RWPE2 (cell line): ENCODE data around the gene CLEC1A.

Experiments used
- ATAC-seq: fragments of 200-7000 bp; cut with Tn5 transposase; 3 replicates; pipeline ENCODE4 v1.9.1; 2021; ENCODE audit warnings: low read depth
- DNase-seq: peaks from one replicate; pipeline ENCODE4 v3.0.0-alpha.2; 2020; ENCODE audit warnings: low spot score
- H3K27ac ChIP-seq: fragments of 450-650 bp; 2 replicates; pipeline ENCODE4 v1.5.1; 2017; ENCODE audit warnings: mild to moderate bottlenecking; ENCODE audit not compliant: poor library complexity, severe bottlenecking
- H3K27me3 ChIP-seq: fragments of 250-450 bp; sonication (Bioruptor Pico); 2 replicates; pipeline ENCODE4 v1.5.1; 2021; ENCODE audit warnings: mild to moderate bottlenecking, moderate library complexity; ENCODE audit not compliant: insufficient read depth, poor library complexity, severe bottlenecking
- H3K36me3 ChIP-seq: fragments of 250-450 bp; sonication (Bioruptor Pico); 2 replicates; pipeline ENCODE4 v1.5.1; 2020; ENCODE audit warnings: low read depth, mild to moderate bottlenecking, moderate library complexity
- H3K4me1 ChIP-seq: fragments of 250-450 bp; sonication (Bioruptor Pico); 2 replicates; pipeline ENCODE4 v1.5.1; 2021; ENCODE audit warnings: mild to moderate bottlenecking, moderate library complexity; ENCODE audit not compliant: insufficient read depth, poor library complexity, severe bottlenecking
- H3K4me3 ChIP-seq: fragments of 250-450 bp; sonication (Bioruptor Pico); 2 replicates; pipeline ENCODE4 v1.5.1; 2021; ENCODE audit warnings: mild to moderate bottlenecking, moderate library complexity; ENCODE audit not compliant: severe bottlenecking
- H3K9me3 ChIP-seq: fragments of 250-450 bp; sonication (Bioruptor Pico); 2 replicates; pipeline ENCODE4 v1.5.1; 2021; ENCODE audit warnings: mild to moderate bottlenecking, moderate library complexity; ENCODE audit not compliant: severe bottlenecking
- TF ChIP-seq, protein P1 (sequence below): fragments of 450-650 bp; IDR thresholded peaks from one replicate; pipeline ENCODE4 v1.5.1; 2017; ENCODE audit warnings: mild to moderate bottlenecking, moderate library complexity; ENCODE audit not compliant: poor library complexity, severe bottlenecking

CLEC1A gene

DNA sequence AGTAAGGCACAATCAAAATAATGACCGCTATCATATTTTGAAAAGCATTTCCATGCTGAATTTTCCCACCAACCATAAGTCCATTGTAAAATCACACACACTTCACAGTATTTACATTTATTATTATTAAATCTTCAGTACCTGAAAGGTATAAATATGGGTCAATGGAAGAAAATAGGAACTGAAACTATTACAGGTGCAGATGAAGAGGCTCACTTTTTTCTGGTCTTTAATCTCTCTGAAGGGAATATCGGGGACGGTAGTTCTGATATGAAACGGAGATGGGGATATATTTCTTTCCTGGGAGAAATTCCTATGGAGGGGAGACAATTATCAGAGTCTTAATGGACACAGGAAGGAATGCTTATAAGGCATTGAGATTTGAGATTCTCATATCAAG is 28.4 kb downstream of the CLEC1A start:
- DNase-seq (no peak), ATAC-seq (no peak)
- TF ChIP-seq, protein P1, sequence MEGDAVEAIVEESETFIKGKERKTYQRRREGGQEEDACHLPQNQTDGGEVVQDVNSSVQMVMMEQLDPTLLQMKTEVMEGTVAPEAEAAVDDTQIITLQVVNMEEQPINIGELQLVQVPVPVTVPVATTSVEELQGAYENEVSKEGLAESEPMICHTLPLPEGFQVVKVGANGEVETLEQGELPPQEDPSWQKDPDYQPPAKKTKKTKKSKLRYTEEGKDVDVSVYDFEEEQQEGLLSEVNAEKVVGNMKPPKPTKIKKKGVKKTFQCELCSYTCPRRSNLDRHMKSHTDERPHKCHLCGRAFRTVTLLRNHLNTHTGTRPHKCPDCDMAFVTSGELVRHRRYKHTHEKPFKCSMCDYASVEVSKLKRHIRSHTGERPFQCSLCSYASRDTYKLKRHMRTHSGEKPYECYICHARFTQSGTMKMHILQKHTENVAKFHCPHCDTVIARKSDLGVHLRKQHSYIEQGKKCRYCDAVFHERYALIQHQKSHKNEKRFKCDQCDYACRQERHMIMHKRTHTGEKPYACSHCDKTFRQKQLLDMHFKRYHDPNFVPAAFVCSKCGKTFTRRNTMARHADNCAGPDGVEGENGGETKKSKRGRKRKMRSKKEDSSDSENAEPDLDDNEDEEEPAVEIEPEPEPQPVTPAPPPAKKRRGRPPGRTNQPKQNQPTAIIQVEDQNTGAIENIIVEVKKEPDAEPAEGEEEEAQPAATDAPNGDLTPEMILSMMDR = no peak
- Histone ChIP-seq H3K4me1 (no peaks in the 10 kb centered on the region), H3K36me3 (no peaks in the 10 kb centered on the region), H3K9me3 (no peaks in the 10 kb centered on the region), H3K4me3 (no peak overlapping the region), H3K27ac (no peak overlapping the region), H3K27me3 (no peaks in the 10 kb centered on the region)

GRCh38 chr12:10069976-10070375 is 28.8 kb downstream of the CLEC1A start:
- ATAC-seq = no peak
- DNase-seq = no peak
- H3K27ac ChIP-seq = no peak overlapping the region
- no peak overlapping the region for H3K4me3 ChIP-seq
- H3K9me3 ChIP-seq = no peaks in the 10 kb centered on the region
- TF ChIP-seq, protein P1 = no peak
- H3K27me3 ChIP-seq = no peaks in the 10 kb centered on the region
- no peaks in the 10 kb centered on the region for H3K36me3 ChIP-seq
- H3K4me1 ChIP-seq = no peaks in the 10 kb centered on the region

GRCh38 chr12:10069099-10069498 is 29.7 kb downstream of the CLEC1A start:
- H3K27ac ChIP-seq = no peak overlapping the region
- no peaks in the 10 kb centered on the region for H3K27me3 ChIP-seq
- no peak for DNase-seq
- H3K4me3 ChIP-seq = no peak overlapping the region
- no peaks in the 10 kb centered on the region for H3K9me3 ChIP-seq
- TF ChIP-seq, protein P1 = no peak
- no peaks in the 10 kb centered on the region for H3K36me3 ChIP-seq
- no peaks in the 10 kb centered on the region for H3K4me1 ChIP-seq
- no peak for ATAC-seq

GRCh38 chr12:10068644-10069043 is 30.1 kb downstream of the CLEC1A start:
- TF ChIP-seq, protein P1 = no peak
- Histone ChIP-seq H3K36me3 (no peaks in the 10 kb centered on the region), H3K4me1 (no peaks in the 10 kb centered on the region), H3K27me3 (no peaks in the 10 kb centered on the region), H3K4me3 (no peak overlapping the region), H3K9me3 (no peaks in the 10 kb centered on the region), H3K27ac (no peak overlapping the region)
- ATAC-seq = no peak
- DNase-seq = no peak

GRCh38 chr12:10067942-10068341 is 30.8 kb downstream of the CLEC1A start:
- DNase-seq = no peak
- H3K36me3 ChIP-seq = no peaks in the 10 kb centered on the region

More at GRCh38 chr12:10067942-10068341, 30.8 kb downstream of the CLEC1A start:
- no peak overlapping the region for H3K27ac ChIP-seq
- H3K4me3 ChIP-seq = no peak overlapping the region
- ATAC-seq = no peak
- no peaks in the 10 kb centered on the region for H3K9me3 ChIP-seq
- H3K27me3 ChIP-seq = no peaks in the 10 kb centered on the region
- no peaks in the 10 kb centered on the region for H3K4me1 ChIP-seq
- TF ChIP-seq, protein P1 = no peak
